ENCODE measurements around the gene SGCD.

SGCD gene

DNA sequence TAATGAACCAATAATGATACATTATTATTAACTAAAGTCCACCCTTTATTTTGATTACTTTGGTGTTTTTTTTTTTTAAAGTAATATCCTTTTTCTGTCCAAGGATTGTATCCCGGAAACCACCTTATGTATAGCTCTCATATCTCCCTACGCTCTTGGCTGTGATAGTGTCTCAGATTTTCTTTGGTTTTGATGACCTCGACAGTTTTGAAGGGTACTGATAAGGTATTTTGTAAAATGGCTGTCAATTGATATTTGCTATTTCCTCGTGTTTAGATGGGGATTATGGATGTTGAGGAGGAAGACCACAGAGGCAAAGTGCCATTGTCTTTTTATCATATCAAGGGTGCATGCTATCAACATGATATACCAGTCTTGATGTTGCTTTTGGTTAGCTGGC, 259.0 kb downstream of the SGCD start:
- TF ChIP-seq CTCF (conservative IDR thresholded peaks at IDR 0.05): no peak
- H3K27ac ChIP-seq: peak overlapping the region; percentile 62

- TF ChIP-seq CTCF (conservative IDR thresholded peaks at IDR 0.05): no peak
- H3K27ac ChIP-seq: peak overlapping the region; percentile 96
Observed at GRCh38 chr5:156587012-156587411, 260.0 kb downstream of the SGCD start.

DNA sequence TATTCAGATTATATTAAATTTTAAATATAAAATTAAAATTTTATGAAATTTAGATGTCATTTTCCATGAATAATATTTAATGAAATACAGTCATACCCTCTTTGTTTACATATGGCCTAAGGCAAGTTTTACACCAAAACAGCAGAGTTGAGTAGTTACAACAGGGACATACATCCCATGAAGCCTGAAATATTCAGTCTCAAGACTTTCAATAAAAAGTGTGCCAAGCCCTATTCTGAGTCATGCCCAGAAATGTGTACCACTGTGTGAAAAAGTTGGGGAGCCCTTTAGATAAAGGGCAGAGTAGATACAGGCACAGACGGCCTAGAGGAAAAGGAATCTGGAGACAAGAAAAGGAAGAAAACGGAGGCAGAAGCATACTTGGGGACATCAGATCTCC, 261.3 kb downstream of the SGCD start:
- TF ChIP-seq CTCF (conservative IDR thresholded peaks at IDR 0.05): no peak
- peak overlapping the region; percentile 96 for H3K27ac ChIP-seq

GRCh38 chr5:156589104-156589945, 262.4 kb downstream of the SGCD start:
- TF ChIP-seq CTCF (conservative IDR thresholded peaks at IDR 0.05): no peak
- H3K27ac ChIP-seq: peak overlapping the region; percentile 96

GRCh38 chr5:156589946-156590216, 262.9 kb downstream of the SGCD start:
- peak overlapping the region; percentile 96 for H3K27ac ChIP-seq
- no peak for TF ChIP-seq CTCF (conservative IDR thresholded peaks at IDR 0.05)

DNA sequence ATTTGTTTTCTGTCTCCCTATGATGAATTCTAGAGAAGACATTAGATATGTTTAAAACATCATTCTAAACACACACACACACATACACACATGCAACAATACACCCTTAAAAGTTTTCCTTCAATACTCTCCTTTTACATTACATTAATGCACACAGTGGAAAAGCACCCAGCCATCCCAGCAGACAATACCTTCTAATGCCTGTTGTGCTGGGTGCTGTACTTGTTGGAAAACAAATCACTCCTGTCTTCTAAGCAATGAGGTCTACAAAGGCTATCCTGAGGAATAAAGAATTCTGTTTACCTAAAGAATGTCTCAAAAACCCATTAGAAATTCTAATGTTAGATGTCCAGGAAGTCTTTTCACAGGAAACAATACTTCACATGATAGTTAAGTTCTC, 264.0 kb downstream of the SGCD start:
- TF ChIP-seq CTCF (conservative IDR thresholded peaks at IDR 0.05): no peak
- peak overlapping the region; percentile 96 for H3K27ac ChIP-seq

GRCh38 chr5:156591631-156592030, 264.7 kb downstream of the SGCD start:
- no peak for TF ChIP-seq CTCF (conservative IDR thresholded peaks at IDR 0.05)
- H3K27ac ChIP-seq: peak overlapping the region; percentile 96
